NCI-H446 (cell line): ENCODE results near the gene CRELD1.
"Not testable (repeated sequence)": the region's sequence is repeated elsewhere in the genome, so short reads cannot be mapped to it uniquely, and the experiment has no call there.

ENCODE experiments used
- DNase-seq, 2 experiments: peaks; one replicate each; lab custom pipeline; 2025; lab: John Stamatoyannopoulos, UW

The CRELD1 gene

DNA sequence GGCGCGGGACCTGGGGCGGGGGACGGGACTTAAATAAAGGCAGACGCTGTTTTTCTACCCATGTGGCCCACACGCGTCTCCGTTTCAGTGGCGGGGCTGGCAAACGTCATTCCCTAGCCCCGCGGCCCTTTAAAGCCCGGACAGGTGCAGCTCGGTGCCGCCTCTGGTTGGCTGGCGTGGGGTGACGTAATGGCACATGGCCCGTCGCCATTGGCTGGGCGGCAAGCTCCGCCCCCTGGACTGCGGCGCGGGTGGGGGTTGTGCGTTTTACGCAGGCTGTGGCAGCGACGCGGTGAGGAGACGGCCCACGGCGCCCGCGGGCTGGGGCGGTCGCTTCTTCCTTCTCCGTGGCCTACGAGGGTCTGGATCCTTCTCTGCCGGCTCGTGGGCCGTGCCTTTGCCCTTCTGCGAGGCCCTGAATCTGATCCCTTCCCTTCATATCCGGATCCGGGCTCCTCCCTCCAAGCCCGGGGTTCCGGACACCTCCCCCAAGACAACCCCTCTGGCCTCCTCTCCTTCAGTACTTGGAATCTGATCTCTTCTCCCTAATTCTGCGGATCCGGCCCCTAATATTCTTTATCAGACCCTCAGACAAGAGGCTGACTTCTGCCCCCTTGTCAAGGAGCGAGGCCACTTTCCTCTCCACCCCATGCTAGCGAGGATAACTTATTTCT lies at the start of gene CRELD1:
Gene CRELD1, plus strand, starts transcription at position 274 of the 674 bp plus-strand sequence. CDS start 605 bp downstream, outside the sequence.
- DNase-seq, result peak; percentile 79 to 91

DNA sequence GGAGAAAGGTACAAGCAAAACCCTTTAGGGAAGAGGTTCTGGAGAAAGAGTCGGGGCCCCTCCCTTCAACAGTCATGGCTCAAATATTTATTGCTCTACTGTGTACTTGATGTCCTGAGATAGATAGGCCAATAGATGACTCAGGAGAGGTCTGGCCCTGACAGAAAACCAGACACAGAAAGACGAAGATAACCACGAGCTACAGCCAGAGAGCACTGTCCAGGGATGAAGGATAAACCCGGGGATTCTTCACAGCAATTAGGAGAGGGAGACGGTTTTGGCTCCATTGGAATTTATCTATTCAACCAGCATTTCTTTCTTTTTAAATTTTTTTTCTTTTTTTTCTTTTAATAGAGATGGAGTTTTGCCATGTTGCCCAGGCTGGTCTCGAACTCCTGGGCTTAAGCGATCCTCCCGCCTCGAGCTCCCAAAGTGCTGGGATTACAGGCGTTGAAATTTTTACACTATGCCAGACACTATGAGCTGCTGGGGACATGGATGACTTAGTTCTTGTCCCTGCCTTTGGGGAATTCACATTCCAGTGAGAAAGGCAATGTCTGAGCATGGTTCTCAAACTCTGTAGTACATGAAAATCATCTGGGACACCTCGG lies 49.0 kb upstream of the CRELD1 start:
- DNase-seq, result no peak

- DNase-seq, result no peak
Observed at GRCh38 chr3:9886328-9886727, 47.3 kb upstream of the CRELD1 start.

GRCh38 chr3:9887480-9887879 lies 46.2 kb upstream of the CRELD1 start:
- no peak for DNase-seq

DNA sequence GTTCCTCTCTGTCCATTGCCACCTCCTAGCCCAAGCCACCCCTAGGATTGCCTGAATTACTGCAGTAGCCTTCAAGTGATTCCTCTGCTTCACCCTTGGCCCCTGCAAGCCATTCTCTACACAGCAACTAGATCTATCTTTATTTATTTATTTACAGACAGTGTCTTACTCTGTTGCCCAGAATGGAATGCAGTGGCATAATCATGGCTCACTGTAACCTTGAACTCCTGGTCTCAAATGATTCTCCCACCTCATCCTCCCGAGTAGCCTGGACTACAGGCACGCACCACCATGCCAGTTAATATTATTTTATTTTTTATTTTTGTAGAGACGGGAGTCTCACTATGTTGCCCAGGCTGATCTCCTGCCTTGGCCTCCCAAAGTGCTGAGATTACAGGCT lies 45.1 kb upstream of the CRELD1 start:
- DNase-seq, result no peak

- no peak for DNase-seq
Observed at GRCh38 chr3:9889405-9889804, 44.2 kb upstream of the CRELD1 start.

GRCh38 chr3:9890249-9891071 lies 43.2 kb upstream of the CRELD1 start, which contains the start of gene JAGN1:
JAGN1 (plus strand) TSS chr3:9890610; CDS start chr3:9890723, 113 bp downstream.
- peak; percentile 31 to 80 for DNase-seq

- DNase-seq, result no peak
Observed at GRCh38 chr3:9891072-9891622, 42.5 kb upstream of the CRELD1 start.

DNA sequence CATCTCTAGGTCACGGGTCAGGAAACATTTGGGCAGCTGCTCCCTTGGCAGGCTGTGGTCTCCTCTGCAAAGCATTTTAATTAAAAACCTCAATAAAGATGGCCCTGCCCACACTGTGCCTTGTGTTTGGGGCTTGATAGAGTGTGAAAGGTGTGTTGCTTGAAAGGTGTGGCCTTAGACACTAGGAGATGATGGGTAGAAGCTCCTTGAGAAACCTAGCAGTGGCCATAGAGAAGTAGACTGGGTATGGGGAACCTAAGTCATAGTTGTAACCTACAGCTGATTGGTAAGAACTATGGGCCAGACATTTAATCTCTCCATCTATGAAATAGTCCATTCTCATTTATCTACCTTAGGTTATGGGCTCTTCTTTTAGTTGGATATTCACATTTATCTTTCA lies 39.9 kb upstream of the CRELD1 start:
- no peak for DNase-seq

DNA sequence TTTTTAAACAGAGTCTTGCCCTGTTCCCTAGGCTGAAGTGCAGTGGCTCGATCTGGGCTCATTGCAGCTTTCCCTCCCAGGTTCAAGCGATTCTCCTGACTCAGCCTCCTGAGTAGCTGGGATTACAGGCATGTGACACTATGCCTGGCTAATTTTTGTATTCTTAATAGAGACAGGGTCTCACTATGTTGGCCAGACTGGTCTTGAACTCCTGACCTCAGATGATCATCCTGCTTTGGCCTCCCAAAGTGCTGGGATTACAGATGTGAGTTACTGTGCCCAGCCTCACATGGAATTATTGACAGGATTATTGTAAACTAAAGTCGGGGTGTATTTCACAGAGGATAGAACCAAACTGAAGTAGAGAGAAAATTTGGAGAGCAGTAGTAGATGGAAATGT lies 37.9 kb upstream of the CRELD1 start:
- not testable (repeated sequence) for DNase-seq

- not testable (repeated sequence) for DNase-seq
Observed at GRCh38 chr3:9896755-9897407, 36.8 kb upstream of the CRELD1 start.

DNA sequence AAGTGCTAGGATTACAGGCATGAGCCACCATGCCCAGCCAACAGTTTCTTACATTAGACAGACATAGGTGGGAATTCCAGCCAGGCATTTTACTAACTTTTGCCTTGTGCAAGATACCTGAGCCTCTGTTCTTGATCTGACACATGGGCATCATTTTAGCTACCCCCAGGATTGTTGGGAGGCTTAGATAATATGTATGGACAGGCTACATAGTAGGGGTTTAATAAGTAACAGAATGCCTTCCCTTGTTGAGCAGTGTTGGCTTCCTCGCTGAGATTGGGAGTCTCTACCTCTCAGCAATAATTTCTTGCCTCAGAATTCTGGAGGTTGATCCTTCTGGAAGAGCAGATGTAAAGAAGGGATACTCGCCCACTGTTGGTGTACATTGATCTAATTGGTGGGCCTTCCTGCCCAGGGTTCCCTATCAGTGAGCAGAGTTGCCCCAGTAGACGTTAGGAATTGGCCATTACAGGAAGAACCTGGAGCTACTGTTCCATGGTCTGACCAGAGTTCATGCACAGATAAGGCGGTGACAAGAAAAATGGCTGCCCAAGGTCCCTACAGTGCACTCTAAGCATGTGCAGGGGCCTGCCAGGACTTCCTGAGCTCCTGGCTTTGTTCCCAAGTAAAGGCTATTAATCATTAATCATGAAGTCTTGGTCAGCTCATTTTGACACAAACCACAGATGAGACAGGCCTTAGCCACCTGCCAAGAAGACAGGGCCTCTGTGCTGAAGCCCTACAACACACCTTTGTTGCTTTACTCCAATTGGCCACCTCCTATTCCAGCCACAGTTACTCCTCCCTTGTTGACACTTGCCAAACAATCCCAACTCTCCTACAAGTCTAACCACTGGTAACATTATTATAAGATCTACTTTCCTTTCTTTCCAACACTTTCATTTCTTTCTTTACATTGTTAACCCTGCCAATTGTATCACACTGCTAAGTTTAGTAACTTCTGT lies 35.9 kb upstream of the CRELD1 start:
- DNase-seq, result peak in 1 of 2 experiments; percentile 56

DNA sequence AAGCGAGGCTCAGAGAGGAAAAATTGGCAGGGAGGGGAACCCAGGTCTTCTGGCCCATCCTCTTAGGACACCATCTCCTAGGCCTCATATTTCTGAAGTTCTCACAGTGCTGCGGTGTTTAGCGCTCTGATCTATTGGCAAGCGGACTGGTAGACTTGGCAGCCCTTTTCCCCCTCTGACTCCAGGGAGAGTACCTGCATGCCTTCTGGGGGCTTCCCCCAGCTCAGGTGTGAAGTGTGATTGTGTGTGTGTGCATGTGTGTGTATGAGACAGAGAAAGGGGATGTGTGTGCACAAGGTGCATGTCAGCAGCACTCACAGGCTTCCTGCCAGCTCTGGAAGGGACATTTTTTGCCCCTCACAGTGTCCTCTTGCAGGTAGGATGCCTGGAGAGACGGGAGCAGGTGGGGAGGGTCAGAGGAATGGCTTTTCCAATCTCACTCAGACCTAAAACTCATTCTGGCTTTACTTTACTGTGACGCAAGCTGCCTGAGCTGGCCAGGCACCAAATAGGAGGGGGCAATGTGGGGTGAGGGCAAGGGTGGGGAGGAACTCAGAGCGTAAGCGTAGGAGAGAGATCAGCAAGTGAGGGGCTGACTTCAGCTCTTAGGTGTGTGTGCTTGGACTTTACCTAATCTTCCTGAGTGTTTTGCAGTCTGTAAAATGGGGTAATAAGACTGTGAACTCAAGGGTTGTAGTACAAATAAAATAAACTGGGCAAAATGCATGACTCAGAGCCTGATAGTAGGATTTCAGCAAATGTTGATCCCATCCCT lies 35.0 kb upstream of the CRELD1 start:
- DNase-seq, result no peak

DNA sequence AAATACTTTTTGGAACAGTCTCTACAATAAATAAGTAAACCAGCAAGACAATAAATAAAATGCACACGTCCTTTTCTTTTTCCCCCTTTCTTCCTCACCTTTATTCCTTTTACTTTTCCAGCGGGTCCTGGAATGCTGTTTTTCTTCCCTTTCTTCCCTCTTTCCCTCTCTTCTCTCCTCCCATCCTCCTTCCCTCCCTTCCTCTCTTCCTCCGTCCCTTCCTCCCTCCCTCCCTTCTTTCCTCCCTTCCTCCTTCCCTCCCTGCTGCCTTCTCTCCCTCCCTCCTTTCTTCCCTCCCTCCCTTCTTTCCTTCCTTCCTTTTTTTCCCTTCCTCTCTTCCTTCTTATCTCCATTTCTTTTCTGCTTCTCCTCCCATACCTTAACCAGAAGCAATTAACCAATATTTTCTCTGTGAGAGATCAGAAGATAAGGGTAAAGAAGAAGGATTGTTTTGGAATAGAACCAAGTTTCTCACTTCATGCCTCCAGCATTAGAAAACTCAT lies 34.3 kb upstream of the CRELD1 start:
- DNase-seq, result no peak

- DNase-seq, result not testable (repeated sequence)
Observed at GRCh38 chr3:9900965-9901415, 32.6 kb upstream of the CRELD1 start.

- no peak for DNase-seq
Observed at GRCh38 chr3:9901967-9902366, 31.7 kb upstream of the CRELD1 start.

DNA sequence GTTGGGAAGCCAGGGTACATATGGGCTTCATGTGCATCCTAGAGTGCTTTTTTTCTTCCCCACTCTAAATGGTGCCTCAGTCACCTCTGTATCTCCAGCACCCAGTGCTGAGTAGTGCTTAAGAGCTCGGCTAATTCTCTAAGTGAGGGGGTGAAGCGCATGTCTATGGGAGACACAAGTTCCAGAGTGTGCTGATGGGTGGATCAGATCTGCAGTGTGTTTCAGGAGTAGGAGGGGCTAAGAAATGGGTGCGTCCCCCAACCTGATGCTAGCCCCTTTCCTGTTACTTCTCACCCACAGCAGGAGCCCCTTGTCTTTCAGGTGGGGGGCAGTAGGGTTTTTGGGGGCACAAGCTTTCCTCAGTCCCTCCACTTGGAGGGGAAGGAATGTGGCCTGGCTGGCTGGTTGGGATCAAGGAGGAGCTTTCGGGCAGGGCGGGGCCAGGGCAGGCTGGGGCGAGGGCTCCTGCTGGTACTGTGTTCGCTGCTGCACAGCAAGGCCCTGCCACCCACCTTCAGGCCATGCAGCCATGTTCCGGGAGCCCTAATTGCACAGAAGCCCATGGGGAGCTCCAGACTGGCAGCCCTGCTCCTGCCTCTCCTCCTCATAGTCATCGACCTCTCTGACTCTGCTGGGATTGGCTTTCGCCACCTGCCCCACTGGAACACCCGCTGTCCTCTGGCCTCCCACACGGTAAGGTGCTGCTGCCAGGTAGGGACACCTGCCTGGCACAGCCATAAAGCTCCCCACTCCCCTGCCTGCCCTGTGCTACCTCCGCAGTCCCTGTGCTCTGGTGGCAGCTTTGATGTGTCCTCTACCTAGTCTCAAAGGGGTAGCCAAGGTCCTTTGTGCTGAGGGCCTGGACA lies 31.0 kb upstream of the CRELD1 start, which contains the start of gene IL17RE:
Gene IL17RE, plus strand, starts transcription at position 477 of the 866 bp plus-strand sequence. Its CDS starts 85 bp downstream, at position 562.
- no peak for DNase-seq

DNA sequence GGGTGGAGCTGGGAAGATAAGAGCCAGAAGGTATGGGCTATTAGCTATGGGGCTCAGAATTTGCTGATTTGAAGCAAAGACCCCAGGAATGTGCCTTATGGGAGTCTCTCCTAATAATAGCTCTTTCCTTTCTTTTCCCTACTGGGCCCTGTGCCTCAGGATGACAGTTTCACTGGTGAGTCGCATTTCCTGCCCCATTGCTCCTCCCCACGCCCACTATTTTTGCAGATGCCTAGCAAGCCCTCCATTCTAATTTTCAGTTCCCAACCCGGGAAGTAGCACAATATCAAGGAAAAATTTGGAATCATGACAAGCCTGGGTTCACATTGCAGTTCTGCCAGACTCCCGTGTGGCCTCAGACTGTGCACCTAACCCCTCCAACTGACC lies 30.4 kb upstream of the CRELD1 start:
- DNase-seq, result no peak

- no peak for DNase-seq
Observed at GRCh38 chr3:9903904-9904303, 29.7 kb upstream of the CRELD1 start.
